ENCODE results near the gene FOXP1.
A peak's percentile ranks its signal among the peaks of the same experiment; 100 is the strongest.

FOXP1 gene

DNA sequence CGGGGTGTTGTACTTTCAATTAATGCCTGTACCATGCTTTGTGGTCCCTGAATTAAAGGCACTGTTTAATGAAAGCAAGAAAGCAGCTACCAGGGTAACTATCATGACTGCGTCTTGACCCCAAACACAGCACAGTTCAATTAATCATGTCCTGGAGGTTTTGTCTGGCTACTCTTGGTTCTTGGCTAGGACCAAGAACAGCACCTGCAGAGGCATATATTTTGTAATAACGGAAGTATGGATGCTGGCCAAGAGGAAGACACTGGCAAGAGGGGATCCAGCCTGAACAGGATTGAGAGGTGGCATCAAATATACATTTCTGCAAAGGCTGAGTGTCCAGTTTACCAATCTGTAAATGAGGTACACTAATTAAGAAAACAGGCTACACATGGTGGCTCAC lies 119.9 kb downstream of the FOXP1 start:
- Histone ChIP-seq H3K4me3 (ENCODE audit: low read depth in 1 of 2, low read length in 1 of 2) (no peak overlapping the region), H3K27me3 (no peaks in the 10 kb centered on the region), H3K4me1 (ENCODE audit: control insufficient read depth in 1 of 2, insufficient read depth in 1 of 2, low read depth in 1 of 2, low read length in 1 of 2) (peaks cover 19 to 24% of the 10 kb centered on the region in 2 experiments), H3K9me3 (no peaks in the 10 kb centered on the region), H3K27ac (peak overlapping the region; percentile 77), H3K36me3 (no peaks in the 10 kb centered on the region)
- TF ChIP-seq, protein P1, sequence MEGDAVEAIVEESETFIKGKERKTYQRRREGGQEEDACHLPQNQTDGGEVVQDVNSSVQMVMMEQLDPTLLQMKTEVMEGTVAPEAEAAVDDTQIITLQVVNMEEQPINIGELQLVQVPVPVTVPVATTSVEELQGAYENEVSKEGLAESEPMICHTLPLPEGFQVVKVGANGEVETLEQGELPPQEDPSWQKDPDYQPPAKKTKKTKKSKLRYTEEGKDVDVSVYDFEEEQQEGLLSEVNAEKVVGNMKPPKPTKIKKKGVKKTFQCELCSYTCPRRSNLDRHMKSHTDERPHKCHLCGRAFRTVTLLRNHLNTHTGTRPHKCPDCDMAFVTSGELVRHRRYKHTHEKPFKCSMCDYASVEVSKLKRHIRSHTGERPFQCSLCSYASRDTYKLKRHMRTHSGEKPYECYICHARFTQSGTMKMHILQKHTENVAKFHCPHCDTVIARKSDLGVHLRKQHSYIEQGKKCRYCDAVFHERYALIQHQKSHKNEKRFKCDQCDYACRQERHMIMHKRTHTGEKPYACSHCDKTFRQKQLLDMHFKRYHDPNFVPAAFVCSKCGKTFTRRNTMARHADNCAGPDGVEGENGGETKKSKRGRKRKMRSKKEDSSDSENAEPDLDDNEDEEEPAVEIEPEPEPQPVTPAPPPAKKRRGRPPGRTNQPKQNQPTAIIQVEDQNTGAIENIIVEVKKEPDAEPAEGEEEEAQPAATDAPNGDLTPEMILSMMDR (IDR thresholded peaks at IDR 0.05): no peak

DNA sequence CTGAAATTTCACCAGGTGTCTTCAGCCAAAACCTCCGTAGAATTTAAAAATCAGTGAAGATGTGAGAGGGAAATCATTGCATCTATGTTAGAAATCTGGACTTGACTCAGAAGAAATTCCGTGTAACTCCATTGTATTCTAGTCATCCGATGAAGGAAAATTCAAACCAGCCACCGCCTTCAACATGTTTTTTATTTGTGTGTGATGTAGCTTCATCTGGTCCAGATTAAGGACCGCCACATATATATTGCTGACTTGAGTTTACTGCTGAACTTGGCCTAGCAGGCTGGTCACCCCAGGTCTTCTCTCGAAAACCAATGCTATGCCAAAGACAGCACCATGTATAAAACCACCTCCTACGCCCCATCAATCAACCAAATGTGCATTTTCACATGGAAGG lies 120.9 kb downstream of the FOXP1 start:
- H3K4me3 ChIP-seq (ENCODE audit: low read depth in 1 of 2, low read length in 1 of 2): no peak overlapping the region
- peak overlapping the region; percentile 28 for H3K27ac ChIP-seq
- TF ChIP-seq, protein P1 (IDR thresholded peaks at IDR 0.05): no peak
- H3K27me3 ChIP-seq: no peaks in the 10 kb centered on the region
- no peaks in the 10 kb centered on the region for H3K9me3 ChIP-seq
- no peaks in the 10 kb centered on the region for H3K36me3 ChIP-seq
- H3K4me1 ChIP-seq (ENCODE audit: control insufficient read depth in 1 of 2, insufficient read depth in 1 of 2, low read depth in 1 of 2, low read length in 1 of 2): peaks cover 19 to 31% of the 10 kb centered on the region in 2 experiments

- Histone ChIP-seq H3K9me3 (no peaks in the 10 kb centered on the region), H3K27me3 (no peaks in the 10 kb centered on the region), H3K4me3 (ENCODE audit: low read depth in 1 of 2, low read length in 1 of 2) (no peak overlapping the region), H3K4me1 (ENCODE audit: control insufficient read depth in 1 of 2, insufficient read depth in 1 of 2, low read depth in 1 of 2, low read length in 1 of 2) (peaks cover 20 to 38% of the 10 kb centered on the region in 2 experiments), H3K27ac (peak overlapping the region; percentile 28), H3K36me3 (no peaks in the 10 kb centered on the region)
- TF ChIP-seq, protein P1 (IDR thresholded peaks at IDR 0.05): no peak
Observed at GRCh38 chr3:71461749-71462483, 121.6 kb downstream of the FOXP1 start.

DNA sequence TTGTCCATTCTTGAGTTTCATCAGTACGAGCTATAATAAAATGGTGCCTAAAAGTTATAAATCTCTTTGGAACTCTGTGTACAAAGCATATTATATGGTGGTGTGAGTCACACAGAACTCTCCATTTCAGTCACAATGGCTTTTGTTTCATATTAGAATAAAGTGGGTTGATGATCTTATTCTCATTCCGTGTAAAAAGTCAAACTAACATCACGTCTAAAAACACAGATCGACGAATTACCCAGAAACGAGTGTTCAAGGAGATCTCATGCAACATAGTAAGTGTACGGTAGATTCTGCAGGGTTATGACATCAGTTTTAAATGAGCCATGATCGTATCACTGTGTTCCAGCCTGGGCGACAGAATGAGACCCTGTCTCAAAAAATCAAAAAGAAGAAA lies 122.4 kb downstream of the FOXP1 start:
- Histone ChIP-seq H3K4me3 (ENCODE audit: low read depth in 1 of 2, low read length in 1 of 2) (no peak overlapping the region), H3K27me3 (no peaks in the 10 kb centered on the region), H3K27ac (no peak overlapping the region), H3K9me3 (no peaks in the 10 kb centered on the region), H3K4me1 (ENCODE audit: control insufficient read depth in 1 of 2, insufficient read depth in 1 of 2, low read depth in 1 of 2, low read length in 1 of 2) (peaks cover 28 to 46% of the 10 kb centered on the region in 2 experiments), H3K36me3 (no peaks in the 10 kb centered on the region)
- TF ChIP-seq, protein P1 (IDR thresholded peaks at IDR 0.05): no peak

DNA sequence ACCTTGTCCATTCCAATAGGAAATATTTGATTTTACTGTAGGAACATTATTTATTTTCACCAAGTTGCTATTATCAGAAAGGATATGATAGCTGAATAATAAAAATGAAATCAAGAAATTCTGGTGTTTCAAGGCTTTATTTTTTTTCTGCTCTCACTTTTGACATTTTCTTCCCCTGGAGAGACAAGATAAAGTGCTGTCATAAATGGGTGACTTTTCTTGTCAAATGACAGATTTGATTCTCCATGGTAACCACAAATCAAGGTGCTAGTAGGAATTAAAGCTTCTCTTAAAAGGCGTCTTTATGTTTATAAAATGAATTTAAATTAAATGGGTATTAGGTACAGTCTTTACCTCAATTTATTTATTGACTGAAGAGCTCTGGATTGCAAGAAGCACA lies 124.6 kb downstream of the FOXP1 start:
- H3K27me3 ChIP-seq: no peaks in the 10 kb centered on the region
- H3K9me3 ChIP-seq: no peaks in the 10 kb centered on the region
- peaks cover 36 to 51% of the 10 kb centered on the region in 2 experiments for H3K4me1 ChIP-seq (ENCODE audit: control insufficient read depth in 1 of 2, insufficient read depth in 1 of 2, low read depth in 1 of 2, low read length in 1 of 2)
- TF ChIP-seq, protein P1 (IDR thresholded peaks at IDR 0.05): no peak
- H3K36me3 ChIP-seq: no peaks in the 10 kb centered on the region
- H3K4me3 ChIP-seq (ENCODE audit: low read depth in 1 of 2, low read length in 1 of 2): no peak overlapping the region
- no peak overlapping the region for H3K27ac ChIP-seq
